NCI-H2171 (cell line): ENCODE results near the gene SULT1C4.
"Not testable (repeated sequence)": the region's sequence is repeated elsewhere in the genome, so short reads cannot be mapped to it uniquely, and the experiment has no call there.

ENCODE experiments used
- DNase-seq: peaks from one replicate; lab custom pipeline; 2025; lab: John Stamatoyannopoulos, UW

The SULT1C4 gene

GRCh38 chr2:108377815-108378630, at the start of gene SULT1C4:
SULT1C4 (plus strand) TSS chr2:108377954; CDS start chr2:108378338, 384 bp downstream.
- DNase-seq, result no peak

- no peak for DNase-seq
Measured at GRCh38 chr2:108329771-108330170, 48.0 kb upstream of the SULT1C4 start.

- no peak for DNase-seq
Measured at GRCh38 chr2:108330979-108331378, 46.8 kb upstream of the SULT1C4 start.

GRCh38 chr2:108345951-108346350, 31.8 kb upstream of the SULT1C4 start:
- DNase-seq, result no peak

GRCh38 chr2:108346827-108347226, 30.9 kb upstream of the SULT1C4 start:
- no peak for DNase-seq

GRCh38 chr2:108347786-108348185, 30.0 kb upstream of the SULT1C4 start:
- DNase-seq, result no peak

- DNase-seq, result no peak
Measured at GRCh38 chr2:108348816-108349570, 28.8 kb upstream of the SULT1C4 start.

- no peak for DNase-seq
Measured at GRCh38 chr2:108349571-108349928, 28.2 kb upstream of the SULT1C4 start.

DNA sequence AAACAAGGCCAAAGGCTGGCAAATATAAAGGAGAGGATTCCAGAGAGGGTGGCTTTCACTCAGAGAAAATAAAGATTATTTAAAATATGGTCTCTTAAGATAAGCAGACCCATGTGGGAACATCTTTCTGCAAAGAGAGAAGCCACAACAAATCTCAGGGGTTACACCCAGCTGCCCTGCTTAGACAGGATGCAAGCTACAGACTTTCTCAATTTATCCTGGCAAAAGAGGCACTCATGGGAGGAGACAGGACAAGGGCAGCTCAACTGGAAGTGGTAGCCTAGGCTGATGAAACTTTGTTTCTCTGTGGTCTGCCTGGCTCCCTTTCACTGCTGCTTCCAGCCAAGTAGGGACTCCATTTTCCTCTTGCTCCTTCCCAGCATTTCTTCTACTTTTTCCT, 25.9 kb upstream of the SULT1C4 start:
- DNase-seq, result no peak

DNA sequence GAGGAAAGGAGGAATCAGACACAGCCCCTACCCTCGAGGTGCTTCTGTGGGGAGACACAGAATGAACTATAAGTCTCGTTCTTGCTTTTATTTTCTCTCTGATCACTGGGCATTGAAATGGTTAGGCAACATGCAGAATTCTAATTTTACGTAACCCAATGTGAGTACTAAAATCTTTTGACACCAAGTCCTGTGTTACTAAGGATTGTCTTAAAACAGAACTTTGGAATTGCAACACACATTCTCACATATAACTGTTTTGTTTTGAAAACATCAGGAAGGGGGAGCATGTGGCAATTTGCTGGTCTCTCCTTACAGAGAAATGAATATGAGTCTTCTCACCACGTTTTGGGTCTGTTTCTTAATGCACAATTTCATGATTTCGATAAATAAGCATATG, 23.6 kb upstream of the SULT1C4 start:
- no peak for DNase-seq

GRCh38 chr2:108355906-108356734, 21.6 kb upstream of the SULT1C4 start:
- DNase-seq, result no peak

DNA sequence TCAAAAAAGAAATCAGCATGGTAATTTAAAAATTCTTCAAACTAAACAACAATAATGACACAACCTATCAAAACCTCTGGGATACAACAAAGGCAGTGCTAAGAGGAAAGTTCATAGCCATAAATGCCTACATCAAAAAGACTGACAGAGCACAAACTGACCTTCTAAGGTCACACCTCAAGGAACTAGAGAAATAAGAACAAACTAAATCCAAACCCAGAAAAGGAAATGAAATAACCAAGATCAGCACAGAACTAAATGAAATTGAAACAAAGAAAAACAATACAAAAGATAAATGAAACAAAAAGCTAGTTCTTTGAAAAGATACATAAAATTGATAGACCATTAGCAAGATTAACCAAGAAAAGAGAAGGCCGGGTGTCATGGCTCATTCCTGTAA, 18.4 kb upstream of the SULT1C4 start:
- DNase-seq, result not testable (repeated sequence)

DNA sequence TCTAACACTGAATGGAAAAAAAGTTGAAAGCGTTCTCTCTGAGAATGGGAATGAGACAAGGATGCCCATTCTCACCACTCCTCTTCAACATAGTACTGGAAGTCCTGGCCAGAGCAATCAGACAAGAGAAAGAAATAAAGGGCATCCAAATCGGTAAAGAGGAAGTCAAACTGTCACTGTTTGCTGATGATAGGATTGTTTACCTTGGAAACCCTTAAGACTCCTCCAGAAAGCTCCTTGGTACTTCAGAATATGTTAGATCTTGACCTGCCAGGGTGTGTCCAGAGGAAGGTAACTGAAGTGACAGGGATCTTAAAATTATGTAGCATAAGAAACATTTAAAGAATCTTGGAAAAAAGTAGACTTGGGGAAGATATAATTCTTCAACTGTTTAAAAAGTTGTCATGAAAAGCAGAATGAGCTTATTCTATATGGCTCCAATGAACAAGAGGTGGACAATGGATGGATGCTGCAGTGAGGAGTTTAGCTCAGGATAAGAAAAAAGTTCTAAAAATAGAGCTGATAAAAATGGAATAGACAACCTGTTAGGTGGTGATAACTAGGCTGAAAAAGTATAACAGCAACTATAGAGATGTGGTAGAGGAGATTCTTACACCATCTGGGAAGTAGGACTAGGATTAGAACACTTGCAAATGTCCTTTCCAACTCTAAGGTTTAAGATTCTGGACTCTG, 16.8 kb upstream of the SULT1C4 start:
- DNase-seq, result no peak

GRCh38 chr2:108363024-108363907, 14.5 kb upstream of the SULT1C4 start:
- no peak for DNase-seq

- no peak for DNase-seq
Measured at GRCh38 chr2:108363908-108364225, 13.9 kb upstream of the SULT1C4 start.

GRCh38 chr2:108364676-108365297, 13.0 kb upstream of the SULT1C4 start:
- DNase-seq, result no peak

DNA sequence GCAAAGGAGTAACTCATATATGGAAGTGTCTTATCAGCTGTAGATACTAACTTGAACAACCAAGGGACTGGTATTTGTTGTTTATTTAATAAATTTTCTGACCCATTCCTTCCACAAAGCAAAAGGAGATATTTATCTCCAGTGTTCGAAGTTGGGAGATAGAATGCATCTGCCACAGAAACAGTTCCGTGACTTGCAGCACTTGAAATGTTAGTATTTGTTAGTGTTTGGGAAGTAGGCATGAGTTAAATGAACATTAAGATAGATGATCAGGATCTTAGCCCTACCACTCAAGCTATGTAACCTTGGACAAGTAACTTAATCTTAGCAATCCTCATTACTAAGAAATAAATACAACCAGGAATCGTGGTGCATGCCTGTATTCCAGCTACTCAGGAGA, 12.1 kb upstream of the SULT1C4 start:
- DNase-seq, result no peak

DNA sequence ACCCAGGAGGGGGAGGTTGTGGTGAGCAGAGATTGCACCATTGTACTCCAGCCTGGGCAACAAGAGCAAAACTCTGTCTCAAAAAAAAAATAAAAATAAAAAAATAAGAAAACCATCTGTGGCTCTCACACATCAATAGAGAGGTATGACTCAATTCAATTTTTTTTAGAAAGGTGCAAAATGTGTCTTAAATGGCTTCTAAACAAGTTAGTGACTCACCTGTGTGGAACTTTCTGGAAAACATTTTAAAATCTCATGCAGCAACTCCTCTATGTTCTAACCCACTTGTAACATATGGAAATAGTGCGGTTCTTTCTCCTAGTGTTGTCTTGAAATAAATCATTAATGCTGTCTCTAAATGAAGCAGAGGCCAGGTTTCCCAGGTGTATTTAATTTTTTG, 10.7 kb upstream of the SULT1C4 start:
- DNase-seq, result no peak

DNA sequence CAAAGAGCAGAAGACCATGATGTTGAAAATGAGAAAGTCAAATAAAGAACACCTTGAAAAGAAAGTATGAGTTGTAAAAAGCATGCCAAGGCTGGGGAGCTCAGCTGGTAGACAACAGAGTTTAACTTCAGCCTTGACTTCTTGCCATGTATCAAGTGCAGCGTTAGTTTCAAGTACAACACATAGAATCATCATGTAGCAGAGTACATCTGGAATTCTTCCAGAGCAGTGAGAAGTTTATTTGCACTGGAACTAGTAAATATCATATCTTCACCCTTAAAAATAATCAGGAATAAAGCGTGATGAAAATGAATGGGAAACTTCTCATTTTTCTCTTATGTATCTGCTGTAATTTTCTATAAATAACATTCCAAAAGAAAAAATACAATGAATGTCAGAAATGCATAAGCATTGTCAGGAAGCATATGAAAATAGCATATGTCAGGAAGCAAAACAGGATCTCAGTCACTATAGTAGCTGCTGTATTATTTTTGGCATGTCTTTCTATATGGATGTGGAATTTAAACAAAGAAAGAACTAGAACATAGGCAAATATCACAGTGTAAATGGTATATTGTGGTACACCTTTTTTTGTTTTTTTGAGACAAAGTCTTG, 10.1 kb upstream of the SULT1C4 start:
- DNase-seq, result no peak

GRCh38 chr2:108369153-108369552, 8.6 kb upstream of the SULT1C4 start:
- DNase-seq, result no peak
